H1 (cell line): Measurements from ENCODE around the gene C1QL1. TPM values are rescaled to one million over a fixed set of nuclear protein-coding genes. Genes with fewer than 3 reads are reported as not detected.

Experiments used
- CTCF ChIA-PET: fragments of 300-600 bp; sonication (Branson Sonifier 250); formaldehyde crosslinking; loops from one replicate; lab custom pipeline; 2021; ENCODE audit not compliant: partially characterized antibody; lab: Charles Lee
- POLR2A ChIA-PET: fragments of 300-600 bp; sonication (Branson Sonifier 250); formaldehyde crosslinking; loops from one replicate; lab custom pipeline; 2021; ENCODE audit warnings: inconsistent platforms; ENCODE audit not compliant: partially characterized antibody; lab: Charles Lee
- DNase-seq, 2 experiments: peaks; one replicate each; pipeline versions ENCODE4 v3.0.0 to v3.0.0-alpha.2; 2010 to 2022; ENCODE audit warnings: low spot score in 2 of 2, low read depth in 1 of 2, mixed read lengths in 1 of 2
- FAIRE-seq: peaks from 2 replicates; lab custom pipeline; 2011; peaks lifted over from hg19 to GRCh38; lab: Jason Lieb, UNC
- H2AFZ ChIP-seq: 2 replicates; pipeline ENCODE4 v1.8.1; 2012; ENCODE audit warnings: low read length, inconsistent platforms
- H2AK5ac ChIP-seq: 2 replicates; pipeline ENCODE4 v1.6.1; 2013; ENCODE audit warnings: low read depth, low read length
- H2BK120ac ChIP-seq: replicated peaks from 2 replicates; pipeline ENCODE3; 2013; ENCODE audit warnings: low read depth, low read length, inconsistent platforms
- H2BK12ac ChIP-seq: 2 replicates; pipeline ENCODE4 v1.6.1; 2013; ENCODE audit warnings: low read depth, low read length
- H2BK15ac ChIP-seq: 2 replicates; pipeline ENCODE4 v1.6.1; 2013; ENCODE audit warnings: low read length
- H2BK20ac ChIP-seq: 2 replicates; pipeline ENCODE4 v1.6.1; 2013; ENCODE audit warnings: low read length
- H2BK5ac ChIP-seq: 2 replicates; pipeline ENCODE4 v1.6.1; 2013; ENCODE audit warnings: low read depth, low read length
- H3K14ac ChIP-seq: 2 replicates; pipeline ENCODE4 v1.6.1; 2013; ENCODE audit warnings: inconsistent platforms; ENCODE audit not compliant: insufficient read length
- H3K18ac ChIP-seq: 2 replicates; pipeline ENCODE4 v1.6.1; 2013; ENCODE audit warnings: low read length; ENCODE audit errors: extremely low read depth
- H3K23ac ChIP-seq: 2 replicates; pipeline ENCODE4 v1.6.1; 2013; ENCODE audit warnings: inconsistent platforms; ENCODE audit not compliant: insufficient read length
- H3K23me2 ChIP-seq: 2 replicates; pipeline ENCODE4 v1.6.1; 2013; ENCODE audit warnings: low read depth, low read length
- H3K27ac ChIP-seq: 2 replicates; pipeline ENCODE4 v1.6.1; 2011; ENCODE audit warnings: low read depth, low read length, inconsistent platforms
- H3K27me3 ChIP-seq, 4 experiments: replicated peaks in 1 of 4; 1 replicate in 1 of 4; 2 replicates in 3 of 4; pipeline versions ENCODE4 v1.6.1 to v1.8.1; 2011 to 2013; ENCODE audit warnings: low read length in 3 of 4, mild to moderate bottlenecking in 3 of 4, inconsistent platforms in 2 of 4, mixed read lengths in 2 of 4, moderate library complexity in 1 of 4; ENCODE audit not compliant: control insufficient read depth in 3 of 4, insufficient read depth in 3 of 4; ENCODE audit errors: extremely low read depth in 1 of 4
- H3K36me3 ChIP-seq, 4 experiments: 2 replicates each; pipeline versions ENCODE4 v1.6.1 to v1.8.1; 2011 to 2013; ENCODE audit warnings: mild to moderate bottlenecking in 4 of 4, low read length in 3 of 4, moderate library complexity in 2 of 4, control low read depth in 1 of 4, inconsistent platforms in 1 of 4; ENCODE audit not compliant: insufficient read depth in 4 of 4, control insufficient read depth in 2 of 4
- H3K4ac ChIP-seq: replicated peaks from 2 replicates; pipeline ENCODE3; 2013; ENCODE audit warnings: low read length, low read depth, mixed read lengths, inconsistent platforms; ENCODE audit not compliant: insufficient read length
- H3K4me1 ChIP-seq, 4 experiments: replicated peaks in 1 of 4; 1 replicate in 1 of 4; 2 replicates in 3 of 4; pipeline versions ENCODE4 v1.6.1 to v1.8.1; 2011 to 2013; ENCODE audit warnings: low read length in 3 of 4, inconsistent platforms in 2 of 4, mixed read lengths in 1 of 4; ENCODE audit not compliant: insufficient read depth in 4 of 4, control insufficient read depth in 3 of 4
- H3K4me2 ChIP-seq, 2 experiments: 2 replicates each; pipeline versions ENCODE4 v1.6.1 to v1.8.1; 2011 to 2013; ENCODE audit warnings: low read depth in 2 of 2, low read length in 2 of 2, control low read depth in 1 of 2, inconsistent platforms in 1 of 2, mild to moderate bottlenecking in 1 of 2; ENCODE audit not compliant: insufficient read depth in 1 of 2
- H3K4me3 ChIP-seq, 4 experiments: fragments of 200-600, 300-600 bp in 1 of 4; sonication (generic), shearing (Covaris generic), sonication (Bioruptor Twin) in 1 of 4; 2 replicates each; pipeline versions ENCODE4 v1.5.1 to v1.8.1; 2011 to 2016; ENCODE audit warnings: low read length in 4 of 4, low read depth in 3 of 4, control low read depth in 2 of 4, inconsistent platforms in 2 of 4, mild to moderate bottlenecking in 2 of 4, mixed read lengths in 1 of 4, moderate library complexity in 1 of 4; ENCODE audit not compliant: insufficient read depth in 2 of 4; ENCODE audit errors: extremely low read depth in 1 of 4
- H3K56ac ChIP-seq: replicated peaks from 2 replicates; pipeline ENCODE3; 2013; ENCODE audit warnings: low read depth, mild to moderate bottlenecking, mixed read lengths, low read length, inconsistent platforms; ENCODE audit not compliant: insufficient read length
- H3K79me1 ChIP-seq: 2 replicates; pipeline ENCODE4 v1.6.1; 2013; ENCODE audit warnings: low read depth, low read length, control low read depth
- H3K79me2 ChIP-seq, 2 experiments: 2 replicates each; pipeline versions ENCODE4 v1.6.1 to v1.8.1; 2012 to 2013; ENCODE audit warnings: low read length in 2 of 2, mild to moderate bottlenecking in 2 of 2, inconsistent platforms in 1 of 2; ENCODE audit not compliant: insufficient read depth in 2 of 2, control insufficient read depth in 1 of 2
- H3K9ac ChIP-seq, 4 experiments: replicated peaks in 1 of 4; 1 replicate in 1 of 4; 2 replicates in 3 of 4; pipeline versions ENCODE4 v1.6.1 to v1.8.1; 2011 to 2013; ENCODE audit warnings: low read depth in 3 of 4, low read length in 3 of 4, control low read depth in 2 of 4, mild to moderate bottlenecking in 2 of 4, moderate library complexity in 2 of 4, inconsistent platforms in 1 of 4; ENCODE audit errors: extremely low read depth in 1 of 4
- H3K9me3 ChIP-seq, 2 experiments: 2 replicates each; pipeline versions ENCODE4 v1.6.1 to v1.8.1; 2012 to 2013; ENCODE audit warnings: mild to moderate bottlenecking in 2 of 2, moderate library complexity in 2 of 2, control low read depth in 1 of 2, inconsistent platforms in 1 of 2, low read depth in 1 of 2, low read length in 1 of 2, mixed read lengths in 1 of 2; ENCODE audit not compliant: insufficient read depth in 2 of 2
- H4K20me1 ChIP-seq, 2 experiments: replicated peaks in 1 of 2; 2 replicates each; pipeline versions ENCODE3 to v1.8.1; 2011 to 2013; ENCODE audit warnings: inconsistent platforms in 2 of 2, low read length in 2 of 2, mild to moderate bottlenecking in 1 of 2; ENCODE audit not compliant: insufficient read depth in 2 of 2, control insufficient read depth in 1 of 2
- H4K5ac ChIP-seq: 2 replicates; pipeline ENCODE4 v1.6.1; 2013; ENCODE audit warnings: low read length, low read depth, mixed read lengths, inconsistent platforms; ENCODE audit not compliant: insufficient read length
- H4K8ac ChIP-seq: 2 replicates; pipeline ENCODE4 v1.8.0; 2013; ENCODE audit warnings: mild to moderate bottlenecking, moderate library complexity, low read length, inconsistent platforms; ENCODE audit not compliant: insufficient read depth; ENCODE audit errors: extremely low read depth
- H4K91ac ChIP-seq: replicated peaks from 2 replicates; pipeline ENCODE3; 2013; ENCODE audit warnings: low read length, mixed read lengths, inconsistent platforms; ENCODE audit not compliant: insufficient read length
- CTCF ChIP-seq, 3 experiments: IDR thresholded peaks; 1 replicate in 2 of 3; 2 replicates in 1 of 3; pipeline versions ENCODE4 v1.5.1 to v1.6.1; 2011; ENCODE audit warnings: low read length in 3 of 3, mild to moderate bottlenecking in 3 of 3, inconsistent platforms in 2 of 3, low read depth in 1 of 3, moderate library complexity in 1 of 3; ENCODE audit not compliant: insufficient read depth in 1 of 3; ENCODE audit errors: control extremely low read depth in 1 of 3
- TAF1 ChIP-seq: IDR thresholded peaks from 2 replicates; pipeline ENCODE4 v1.6.1; 2011; ENCODE audit warnings: mild to moderate bottlenecking, low read depth, low read length
- WGBS, 2 experiments: shearing (Covaris generic) in 1 of 2; methylation state at CpG; one replicate each; pipeline versions ENCODE4 v1.1.6 to v1.1.7; 2013 to 2015; ENCODE audit warnings: low lambda C conversion rate in 2 of 2, mixed read lengths in 2 of 2, inconsistent platforms in 1 of 2, low coverage in 1 of 2, missing lambda C conversion rate in 1 of 2; ENCODE audit not compliant: insufficient replicate concordance in 2 of 2, insufficient coverage in 1 of 2, insufficient read length in 1 of 2; ENCODE audit errors: extremely low coverage in 1 of 2, missing lambda C conversion rate in 1 of 2; 5-methylcytosine and 5-hydroxymethylcytosine counted together
- polyA plus RNA-seq, 7 experiments: library from polyadenylated mRNA; depleted of rRNA in 3 of 7; stranded (reverse) in 5 of 7; unstranded in 2 of 7; fragments of >200 nt in 5 of 7; fragments of 200-250 nt in 2 of 7; gene quantifications; 1 replicate in 5 of 7; 2 replicates in 1 of 7; 4 replicates in 1 of 7; pipeline versions ENCODE4 v1.2.1 to v1.2.3, GENCODE V29; 2011 to 2013; ENCODE audit warnings: missing spikeins in 2 of 7, mixed read lengths in 2 of 7
- total RNA-seq: library from RNA; stranded (reverse); fragmentation: NEBNext Ultra II Directional; extraction: Animal tissue kit (Norgen Biotek cat#: 25700); gene quantifications from 2 replicates; pipeline ENCODE4 v1.2.1, GENCODE V29; 2021

The C1QL1 gene
- total and polyA plus RNA-seq, 2 of the 8 experiments (the other 6 are each of a cell fraction or from before 2014, with no cell fraction given): 7.6 to 10.5 TPM

- ChIA-PET POLR2A (interaction anchor here (0.8 to 1.0 kb wide), 3 partner anchors 23 to 53 kb away, joined by 3 read pairs; no protein-coding TSS in a partner anchor), CTCF (interaction anchor here (0.5 to 14.5 kb wide), 13 partner anchors 13 to 107 kb away, joined by 3 to 182 read pairs (median 3); no protein-coding TSS in a partner anchor)
These were observed 2.4 kb downstream of the C1QL1 start for GRCh38 chr17:44965481-44966234.

More at GRCh38 chr17:44965481-44966234, 2.4 kb downstream of the C1QL1 start:
- Histone ChIP-seq H3K18ac (no peak overlapping the region), H3K14ac (no peak overlapping the region), H3K9ac (no peak overlapping the region), H2BK15ac (0 out of 2 replicates have a peak overlapping the region, but pooled peaks have one; percentile 46), H3K4me3 (no peak overlapping the region), H2BK120ac (no peak overlapping the region), H2BK12ac (no peak overlapping the region), H2BK5ac (no peak overlapping the region), H3K27me3 (peaks cover 28 to 58% (median 51%) of the 10 kb centered on the region in 4 experiments), H2AK5ac (no peak overlapping the region), H4K8ac (no peak overlapping the region), H4K91ac (no peak overlapping the region), H3K4me1 (peaks cover 0 to 23% (median 12%) of the 10 kb centered on the region in 4 experiments; a peak in 6 of 7 replicates), H2BK20ac (no peak overlapping the region), H4K20me1 (peaks cover 1 to 3% of the 10 kb centered on the region in 2 experiments), H3K23me2 (peaks cover 25% of the 10 kb centered on the region; the same call in 1 of the 2 replicates), H2AFZ (no peak overlapping the region), H3K79me2 (no peaks in the 10 kb centered on the region), H3K4ac (no peak overlapping the region), H3K9me3 (no peaks in the 10 kb centered on the region), H3K27ac (no peak overlapping the region), H3K36me3 (no peaks in the 10 kb centered on the region), H3K23ac (no peak overlapping the region), H4K5ac (no peak overlapping the region), H3K4me2 (peak overlapping the region in 1 of 2 experiments; percentile 91; a peak in 1 of 4 replicates), H3K79me1 (no peaks in the 10 kb centered on the region), H3K56ac (no peak overlapping the region)
- TF ChIP-seq TAF1 (no peak), CTCF (IDR thresholded peaks at IDR 0.05; ENCODE audit: control extremely low read depth in 1 of 3, insufficient read depth in 1 of 3, low read depth in 1 of 3, low read length in 3 of 3) (0 out of 4 replicates have a peak, but pooled peaks of 1 of the 3 experiments have one; percentile 2)
- WGBS, 2 experiments: 76% methylated on average over 5 of the region's 5 CpGs; no CpG with 5 or more reads in 1 of the 2 experiments
- DNase-seq (no peak), FAIRE-seq (no peak)
